Measurements from ENCODE around the gene USP49. TPM values are rescaled to one million over a fixed set of nuclear protein-coding genes. Genes with fewer than 3 reads are reported as not detected.
"Not testable (repeated sequence)": the region's sequence is repeated elsewhere in the genome, so short reads cannot be mapped to it uniquely, and the experiment has no call there.

Gene USP49
- 6.9 and 7.0 TPM in 2 replicates for total RNA-seq (2022)
- percentile 63 among the genes with signal in this experiment for Bru-seq, nascent RNA
- percentile 59 among the genes with signal in this experiment for BruChase-seq, experiment 1, labeled RNA remaining after a 6-hour chase
- percentile 60 among the genes with signal in this experiment for BruChase-seq, experiment 2, labeled RNA remaining after a 2-hour chase
- long read RNA-seq, partial matches to known transcripts: 0 of 1 reads
- long read RNA-seq, other reads (novel, unspliced or antisense): 1 of 1 reads

- no peak for TF ChIP-seq CTCF (IDR thresholded peaks at IDR 0.05; ENCODE audit: unreplicated experiment)
- DNase-seq: peak; percentile 94
- H3K27me3 Mint-ChIP-seq (ENCODE audit: unreplicated experiment): no peaks in the 10 kb centered on the region
- H3K36me3 Mint-ChIP-seq (ENCODE audit: insufficient read depth, unreplicated experiment): peaks cover 3% of the 10 kb centered on the region
- H3K4me1 Mint-ChIP-seq (ENCODE audit: low read depth, unreplicated experiment): peaks cover 9% of the 10 kb centered on the region
- intact Hi-C loops (cut with micrococcal nuclease; ENCODE audit: unreplicated experiment): no loop called here
- CTCF ChIA-PET: interaction anchor here (0.6 to 2.3 kb wide), 9 partner anchors 8 to 1514 kb away, joined by 3 to 17 read pairs (median 5); partner anchors contain the start of genes BYSL and MED20
- H3K9me3 Mint-ChIP-seq (ENCODE audit: low read depth, unreplicated experiment): no peaks in the 10 kb centered on the region
- no peak within 1 kb of the TSS for H3K27ac Mint-ChIP-seq (ENCODE audit: unreplicated experiment)
- H3K4me3 Mint-ChIP-seq (ENCODE audit: low read depth, unreplicated experiment): no peak within 1 kb of the TSS
- no TSS peak for BruUV-seq (replicated peaks)
Measured at GRCh38 chr6:41895300-41896233, at the start of gene USP49. USP49 (minus strand) TSS chr6:41895375; CDS start chr6:41806983, 88,392 bp downstream.

GRCh38 chr6:41943456-41943855, 48.3 kb upstream of the USP49 start:
- Mint-ChIP-seq H3K4me1 (ENCODE audit: low read depth, unreplicated experiment) (peaks cover 22% of the 10 kb centered on the region), H3K27ac (ENCODE audit: unreplicated experiment) (no peak overlapping the region), H3K36me3 (ENCODE audit: insufficient read depth, unreplicated experiment) (peaks cover 28% of the 10 kb centered on the region), H3K4me3 (ENCODE audit: low read depth, unreplicated experiment) (no peak overlapping the region), H3K27me3 (ENCODE audit: unreplicated experiment) (no peaks in the 10 kb centered on the region), H3K9me3 (ENCODE audit: low read depth, unreplicated experiment) (no peaks in the 10 kb centered on the region)
- CTCF ChIA-PET: no interaction called here
- no TSS peak for BruUV-seq (replicated peaks)
- intact Hi-C loops (cut with micrococcal nuclease; ENCODE audit: unreplicated experiment): loop anchor here (2.0 kb wide), 1 partner anchor 23 kb away; no protein-coding TSS in a partner anchor
- TF ChIP-seq CTCF (IDR thresholded peaks at IDR 0.05; ENCODE audit: unreplicated experiment): no peak
- no peak for DNase-seq

- intact Hi-C loops (cut with micrococcal nuclease; ENCODE audit: unreplicated experiment): loop anchor here (2.0 kb wide), 1 partner anchor 24 kb away; no protein-coding TSS in a partner anchor
- not testable (repeated sequence) for DNase-seq; H3K4me3 Mint-ChIP-seq (ENCODE audit: low read depth, unreplicated experiment); H3K27me3 Mint-ChIP-seq (ENCODE audit: unreplicated experiment); H3K9me3 Mint-ChIP-seq (ENCODE audit: low read depth, unreplicated experiment); BruUV-seq (replicated peaks); H3K27ac Mint-ChIP-seq (ENCODE audit: unreplicated experiment)
- peaks cover 28% of the 10 kb centered on the region for H3K36me3 Mint-ChIP-seq (ENCODE audit: insufficient read depth, unreplicated experiment)
- CTCF ChIA-PET: interaction anchor here (0.7 to 1.6 kb wide), 2 partner anchors 25 to 242 kb away, joined by 4 read pairs; no protein-coding TSS in a partner anchor
- H3K4me1 Mint-ChIP-seq (ENCODE audit: low read depth, unreplicated experiment): peaks cover 22% of the 10 kb centered on the region
Measured at GRCh38 chr6:41942882-41943281, 47.7 kb upstream of the USP49 start.

- intact Hi-C loops (cut with micrococcal nuclease; ENCODE audit: unreplicated experiment): loop anchor here (2.0 kb wide), 1 partner anchor 25 kb away; no protein-coding TSS in a partner anchor
- BruUV-seq (replicated peaks): TSS peak; percentile 56
Measured at GRCh38 chr6:41942067-41942851, 47.1 kb upstream of the USP49 start.

More at GRCh38 chr6:41942067-41942851, 47.1 kb upstream of the USP49 start:
- no peak for DNase-seq
- TF ChIP-seq CTCF (IDR thresholded peaks at IDR 0.05; ENCODE audit: unreplicated experiment): no peak
- H3K36me3 Mint-ChIP-seq (ENCODE audit: insufficient read depth, unreplicated experiment): peaks cover 31% of the 10 kb centered on the region
- no peaks in the 10 kb centered on the region for H3K9me3 Mint-ChIP-seq (ENCODE audit: low read depth, unreplicated experiment)
- H3K4me1 Mint-ChIP-seq (ENCODE audit: low read depth, unreplicated experiment): peaks cover 22% of the 10 kb centered on the region
- H3K27me3 Mint-ChIP-seq (ENCODE audit: unreplicated experiment): no peaks in the 10 kb centered on the region
- H3K27ac Mint-ChIP-seq (ENCODE audit: unreplicated experiment): peak overlapping the region; percentile 93
- H3K4me3 Mint-ChIP-seq (ENCODE audit: low read depth, unreplicated experiment): peak overlapping the region; percentile 100
- CTCF ChIA-PET: interaction anchor here (0.7 to 1.6 kb wide), 5 partner anchors 20 to 241 kb away, joined by 3 to 5 read pairs (median 4); partner anchors contain the start of genes BYSL, MED20 and TOMM6

All from Calu3 (cell line).